Neutrophil (primary cell): ENCODE results near the gene MLLT10.

ENCODE experiments used
- H3K27ac ChIP-seq: fragments of 200-600 bp; sonication (generic); 2 replicates; pipeline ENCODE4 v1.5.1; 2016; ENCODE audit warnings: mild to moderate bottlenecking, moderate library complexity
- H3K27me3 ChIP-seq: fragments of 200-600 bp; sonication (generic); 2 replicates; pipeline ENCODE4 v1.6.0; 2016; ENCODE audit warnings: mild to moderate bottlenecking
- H3K36me3 ChIP-seq: fragments of 200-600 bp; sonication (generic); 2 replicates; pipeline ENCODE4 v1.5.1; 2017
- H3K4me1 ChIP-seq, 2 experiments: fragments of 200-600 bp in 1 of 2; sonication (generic) in 1 of 2; 1 replicate in 1 of 2; 2 replicates in 1 of 2; pipeline versions ENCODE4 v1.5.1 to v1.6.1; 2013 to 2016; ENCODE audit warnings: low read depth in 1 of 2, low read length in 1 of 2, mild to moderate bottlenecking in 1 of 2, moderate library complexity in 1 of 2; ENCODE audit not compliant: control insufficient read depth in 1 of 2, insufficient read depth in 1 of 2
- H3K4me3 ChIP-seq, 2 experiments: fragments of 200-600 bp in 1 of 2; sonication (generic) in 1 of 2; 1 replicate in 1 of 2; 2 replicates in 1 of 2; pipeline ENCODE4 v1.5.1; 2013 to 2016; ENCODE audit warnings: low read depth in 1 of 2, low read length in 1 of 2, mild to moderate bottlenecking in 1 of 2, moderate library complexity in 1 of 2
- H3K9me3 ChIP-seq: fragments of 200-600 bp; sonication (generic); 2 replicates; pipeline ENCODE4 v1.5.1; 2016
- CTCF ChIP-seq: fragments of 200-600 bp; sonication (generic); IDR thresholded peaks from 2 replicates; pipeline ENCODE4 v1.5.1; 2016; ENCODE audit warnings: antibody characterized with exemption

Gene MLLT10

GRCh38 chr10:21499701-21500577, 34.1 kb upstream of the MLLT10 start:
- peak overlapping the region; percentile 21 to 26 for H3K4me3 ChIP-seq
- no peak overlapping the region for H3K27ac ChIP-seq
- peaks cover 83% of the 10 kb centered on the region for H3K27me3 ChIP-seq
- H3K4me1 ChIP-seq = peaks cover 35 to 41% of the 10 kb centered on the region in 2 experiments
- H3K9me3 ChIP-seq = no peaks in the 10 kb centered on the region
- H3K36me3 ChIP-seq = no peaks in the 10 kb centered on the region
- no peak for TF ChIP-seq CTCF

GRCh38 chr10:21500578-21500910, 33.5 kb upstream of the MLLT10 start:
- TF ChIP-seq CTCF = no peak
- Histone ChIP-seq H3K27me3 (peaks cover 77% of the 10 kb centered on the region), H3K36me3 (no peaks in the 10 kb centered on the region), H3K4me1 (peaks cover 30 to 35% of the 10 kb centered on the region in 2 experiments), H3K9me3 (no peaks in the 10 kb centered on the region), H3K4me3 (peak overlapping the region in 1 of 2 experiments; percentile 21), H3K27ac (no peak overlapping the region)

- H3K27ac ChIP-seq = no peak overlapping the region
- no peaks in the 10 kb centered on the region for H3K9me3 ChIP-seq
- H3K36me3 ChIP-seq = no peaks in the 10 kb centered on the region
- no peak overlapping the region for H3K4me3 ChIP-seq
- TF ChIP-seq CTCF = no peak
- H3K27me3 ChIP-seq = peaks cover 71% of the 10 kb centered on the region
- H3K4me1 ChIP-seq = peaks cover 30 to 35% of the 10 kb centered on the region in 2 experiments
Measured at GRCh38 chr10:21501091-21501490, 32.9 kb upstream of the MLLT10 start.

GRCh38 chr10:21501731-21502347, 32.2 kb upstream of the MLLT10 start:
- no peak for TF ChIP-seq CTCF
- Histone ChIP-seq H3K27ac (no peak overlapping the region), H3K9me3 (no peaks in the 10 kb centered on the region), H3K36me3 (no peaks in the 10 kb centered on the region), H3K4me1 (peaks cover 30 to 35% of the 10 kb centered on the region in 2 experiments), H3K27me3 (peaks cover 64% of the 10 kb centered on the region), H3K4me3 (no peak overlapping the region)

GRCh38 chr10:21502348-21502740, 31.7 kb upstream of the MLLT10 start:
- TF ChIP-seq CTCF = no peak
- H3K36me3 ChIP-seq = no peaks in the 10 kb centered on the region
- H3K27me3 ChIP-seq = peaks cover 59% of the 10 kb centered on the region
- H3K9me3 ChIP-seq = no peaks in the 10 kb centered on the region
- H3K4me3 ChIP-seq = no peak overlapping the region
- no peak overlapping the region for H3K27ac ChIP-seq
- H3K4me1 ChIP-seq = peaks cover 27 to 35% of the 10 kb centered on the region in 2 experiments
